Keratinocyte (primary cell): ENCODE measurements around the gene HECTD2.

ENCODE experiments used
- CTCF ChIP-seq, 3 experiments: IDR thresholded peaks in 1 of 3; conservative IDR thresholded peaks in 1 of 3; optimal IDR thresholded peaks in 1 of 3; 2 replicates in 2 of 3; 3 replicates in 1 of 3; pipeline versions ENCODE3 to v1.5.1; 2011; ENCODE audit warnings: low read length in 3 of 3, mild to moderate bottlenecking in 3 of 3, moderate library complexity in 2 of 3, control low read depth in 1 of 3, inconsistent platforms in 1 of 3; ENCODE audit not compliant: insufficient read depth in 2 of 3; ENCODE audit errors: extremely low read depth in 1 of 3
- EZH2 ChIP-seq: IDR thresholded peaks from one replicate; pipeline ENCODE4 v1.6.1; 2012; ENCODE audit warnings: inconsistent platforms, mild to moderate bottlenecking, low read length, moderate library complexity

GRCh38 chr10:91562839-91563581 lies 152.9 kb downstream of the HECTD2 start:
- TF ChIP-seq EZH2: no peak
- TF ChIP-seq CTCF (optimal IDR thresholded peaks at IDR 0.05 in 1 of 3, IDR thresholded peaks at IDR 0.05 in 1 of 3, conservative IDR thresholded peaks at IDR 0.05 in 1 of 3; ENCODE audit: extremely low read depth in 1 of 3, insufficient read depth in 2 of 3, low read length in 3 of 3): no peak
